GM18499 (cell line): Measurements from ENCODE around the gene CHD2.

Source experiments
- ATAC-seq: cut with Tn5 transposase; IDR thresholded peaks from one replicate; pipeline ENCODE4 v1.9.1; 2021; ENCODE audit warnings: moderate number of reproducible peaks; ENCODE audit not compliant: insufficient read depth, unreplicated experiment

Gene CHD2

GRCh38 chr15:92952458-92952850 lies 52.3 kb downstream of the CHD2 start:
- ATAC-seq = no peak

- no peak for ATAC-seq
Observed at GRCh38 chr15:92953566-92953965, 53.4 kb downstream of the CHD2 start.

DNA sequence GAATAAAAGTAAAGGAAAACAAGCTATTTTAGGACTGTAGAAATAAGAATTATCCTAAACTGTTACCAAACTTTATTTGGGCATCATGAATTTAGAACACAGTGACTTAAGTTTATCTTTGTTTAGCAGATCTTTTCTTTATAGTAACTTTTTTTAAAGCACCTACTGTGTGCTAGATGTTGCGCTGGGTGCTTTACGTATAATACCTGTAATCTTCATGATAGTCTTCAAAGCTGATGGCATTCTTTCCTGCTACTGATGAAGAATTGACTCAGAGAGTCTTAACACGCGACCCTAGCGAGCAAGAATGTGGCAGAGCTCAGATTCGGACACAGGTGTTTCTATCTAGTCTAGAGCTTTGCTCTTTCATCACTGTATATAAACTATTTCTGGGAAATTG lies 53.9 kb downstream of the CHD2 start:
- ATAC-seq = no peak

DNA sequence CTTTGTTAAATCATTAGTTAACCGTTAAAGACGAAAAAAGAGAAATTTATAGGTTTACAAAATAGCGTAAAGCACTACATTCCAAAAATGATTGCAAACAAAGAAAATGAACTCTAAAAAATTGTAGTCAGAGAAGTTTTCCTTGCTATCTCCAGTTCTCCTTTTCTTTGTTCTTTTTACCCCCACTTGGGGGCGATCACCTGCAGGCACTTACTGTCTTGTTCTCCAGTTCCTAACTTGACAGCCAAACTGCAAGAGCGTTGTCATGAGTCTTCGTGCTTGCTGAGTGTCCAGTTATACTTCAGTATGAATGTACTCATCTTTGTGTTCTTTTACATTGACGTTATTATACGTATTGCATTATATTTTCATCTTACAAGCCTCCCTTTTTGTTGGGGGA lies 54.5 kb downstream of the CHD2 start:
- no peak for ATAC-seq

DNA sequence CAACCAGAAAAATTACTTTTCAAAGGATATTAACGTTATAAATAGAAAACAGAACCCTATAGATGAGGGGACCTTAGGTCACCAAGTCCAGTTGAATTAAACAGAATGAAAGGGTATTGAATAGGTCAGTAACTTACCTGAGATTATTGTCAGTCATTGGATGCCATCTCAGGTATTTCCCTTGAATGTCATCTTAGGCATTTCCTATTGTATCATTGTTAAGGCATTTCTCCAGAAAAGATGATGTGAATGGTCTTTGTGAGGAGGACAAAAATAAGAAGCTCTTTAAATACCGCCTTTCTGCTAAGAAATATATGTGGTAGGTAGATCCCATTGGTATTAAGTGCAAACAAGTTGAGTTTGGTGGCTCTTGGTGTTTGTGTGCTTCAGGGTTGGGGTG lies 55.6 kb downstream of the CHD2 start:
- no peak for ATAC-seq

- ATAC-seq = no peak
Observed at GRCh38 chr15:92958105-92958504, 58.0 kb downstream of the CHD2 start.

GRCh38 chr15:92959219-92959618 lies 59.1 kb downstream of the CHD2 start:
- no peak for ATAC-seq

DNA sequence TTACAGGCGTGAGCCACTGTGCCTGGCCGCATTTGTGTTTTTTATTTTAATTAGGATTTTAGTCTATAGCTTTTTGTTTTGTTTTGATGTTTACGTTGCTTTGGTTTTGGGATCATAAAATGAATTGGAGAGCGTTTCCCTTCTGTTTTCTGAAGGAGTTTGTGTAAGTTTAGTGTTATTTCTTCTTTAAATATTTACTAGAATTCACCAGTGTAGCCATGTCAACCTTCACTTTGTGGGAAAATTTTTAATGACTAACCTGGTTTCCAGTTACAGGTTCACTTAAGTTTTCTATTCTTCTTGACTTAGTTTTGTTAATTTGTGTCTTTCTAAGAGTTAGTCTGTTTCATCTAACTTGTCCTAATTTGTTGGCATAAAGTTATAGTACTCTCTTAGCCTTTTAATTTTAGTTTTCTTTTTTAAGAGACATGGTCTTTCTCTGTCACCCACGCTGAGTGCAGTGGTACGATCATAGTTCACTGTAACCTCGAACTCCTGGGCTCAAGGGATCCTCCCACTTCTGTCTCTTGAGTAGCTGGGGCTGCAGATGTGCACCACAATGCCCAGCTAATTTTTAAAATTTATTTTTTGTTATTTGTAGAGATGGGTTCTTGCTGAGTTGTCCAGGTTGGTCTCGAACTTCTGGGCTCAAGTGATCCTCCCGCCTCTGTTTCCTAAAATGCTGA lies 61.0 kb downstream of the CHD2 start:
- no peak for ATAC-seq

DNA sequence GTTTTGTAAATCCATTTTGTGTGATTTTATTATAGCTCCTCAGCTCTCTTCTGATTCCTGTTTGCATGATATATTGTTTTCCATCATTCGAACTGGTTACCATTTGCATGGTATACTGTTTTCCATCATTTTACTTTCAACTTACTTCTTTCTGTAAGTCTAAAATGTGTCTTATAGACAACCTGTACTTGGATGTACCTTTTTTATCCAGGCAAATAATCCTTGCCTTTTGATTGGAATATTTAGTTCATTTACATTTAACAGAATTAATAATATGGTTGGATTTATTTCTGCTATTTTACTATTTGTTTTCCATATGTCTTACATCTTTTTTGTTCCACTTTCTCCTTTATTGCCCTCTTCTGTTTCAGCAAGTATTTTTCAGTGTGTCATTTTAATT lies 62.8 kb downstream of the CHD2 start:
- no peak for ATAC-seq

- ATAC-seq = no peak
Observed at GRCh38 chr15:92963794-92964193, 63.7 kb downstream of the CHD2 start.

- no peak for ATAC-seq
Observed at GRCh38 chr15:92968926-92969651, 69.0 kb downstream of the CHD2 start.

GRCh38 chr15:92970656-92971055 lies 70.5 kb downstream of the CHD2 start:
- no peak for ATAC-seq

DNA sequence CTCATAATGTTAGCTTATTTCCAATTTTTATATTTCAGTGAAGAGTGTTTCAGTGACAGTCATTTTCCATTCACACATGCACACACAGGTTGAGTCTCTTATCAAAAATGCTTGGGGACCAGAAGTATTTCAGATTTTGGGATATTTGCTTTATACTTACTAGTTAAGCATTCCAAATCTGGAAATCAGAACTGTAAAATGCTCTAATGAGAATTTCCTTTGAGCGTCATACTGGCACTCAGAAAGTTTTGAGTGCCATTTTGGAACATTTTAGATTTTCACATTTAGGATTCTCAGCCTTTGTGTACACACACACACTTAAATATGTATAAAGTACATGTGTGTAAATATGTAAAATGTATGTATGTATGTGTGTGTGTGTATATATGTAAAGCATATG lies 71.0 kb downstream of the CHD2 start:
- ATAC-seq = no peak

- no peak for ATAC-seq
Observed at GRCh38 chr15:92971713-92972112, 71.6 kb downstream of the CHD2 start.

GRCh38 chr15:92974183-92974915 lies 74.2 kb downstream of the CHD2 start:
- no peak for ATAC-seq

- ATAC-seq = no peak
Observed at GRCh38 chr15:92979011-92979701, 79.0 kb downstream of the CHD2 start.

DNA sequence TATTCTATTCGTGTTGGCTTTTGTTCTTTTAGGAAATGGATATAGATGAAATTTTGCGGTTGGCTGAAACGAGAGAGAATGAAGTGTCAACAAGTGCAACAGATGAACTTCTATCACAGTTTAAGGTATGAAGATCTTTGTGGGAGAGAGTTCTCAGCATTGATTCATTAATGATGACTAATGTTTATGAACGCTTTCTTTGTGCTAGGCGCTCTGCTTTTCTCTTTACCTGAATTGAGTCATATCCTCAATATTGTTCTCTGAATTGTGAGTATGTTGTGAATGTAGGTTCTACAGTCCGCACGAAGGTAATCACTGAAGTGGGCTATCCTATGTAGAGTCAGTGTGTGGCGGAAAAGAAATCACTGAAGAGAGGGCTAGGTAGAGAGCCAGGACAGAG lies 81.2 kb downstream of the CHD2 start:
- ATAC-seq = no peak

DNA sequence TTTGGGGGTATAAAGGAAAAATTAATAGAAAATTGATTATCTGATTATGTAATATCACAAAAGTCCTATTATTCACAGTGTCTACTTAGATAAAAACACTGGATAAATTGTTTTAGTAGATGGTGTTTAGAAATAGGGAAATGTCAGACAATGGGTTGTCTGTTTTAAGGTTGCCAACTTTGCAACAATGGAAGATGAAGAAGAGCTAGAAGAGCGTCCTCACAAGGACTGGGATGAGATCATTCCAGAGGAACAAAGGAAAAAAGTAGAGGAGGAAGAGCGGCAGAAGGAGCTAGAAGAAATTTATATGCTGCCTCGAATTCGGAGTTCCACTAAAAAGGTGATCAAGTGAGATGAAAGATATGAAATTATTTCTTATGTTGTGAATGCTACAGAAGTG lies 84.0 kb downstream of the CHD2 start:
- ATAC-seq = no peak

GRCh38 chr15:92989470-92989869 lies 89.3 kb downstream of the CHD2 start:
- ATAC-seq = peak; percentile 51

GRCh38 chr15:92990031-92990430 lies 89.9 kb downstream of the CHD2 start:
- no peak for ATAC-seq

DNA sequence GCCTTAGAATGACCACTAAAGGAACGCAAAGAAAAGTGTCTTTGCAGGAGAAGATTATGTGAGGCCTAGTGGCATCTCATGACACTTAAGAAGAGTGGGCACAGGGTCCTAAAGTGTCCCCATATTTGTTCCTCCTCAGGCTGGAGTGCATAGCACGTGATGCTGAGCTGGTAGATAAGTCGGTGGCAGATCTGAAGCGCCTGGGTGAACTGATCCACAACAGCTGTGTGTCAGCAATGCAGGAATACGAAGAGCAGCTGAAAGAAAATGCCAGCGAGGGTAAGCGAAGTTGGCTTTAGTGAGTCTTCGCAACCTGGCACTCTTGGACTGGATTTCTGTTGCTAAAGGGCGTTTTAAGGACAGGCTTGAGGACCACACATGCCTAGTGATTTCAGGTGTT lies 92.6 kb downstream of the CHD2 start:
- ATAC-seq = no peak
